GM18505 (cell line): ENCODE measurements around the gene NUDT22.

ENCODE experiments used
- ATAC-seq: cut with Tn5 transposase; IDR thresholded peaks from one replicate; pipeline ENCODE4 v1.9.1; 2021; ENCODE audit not compliant: unreplicated experiment
- POLR2A ChIP-seq: IDR thresholded peaks from 4 replicates; pipeline ENCODE4 v1.6.1; 2011; ENCODE audit warnings: borderline replicate concordance; ENCODE audit not compliant: insufficient read depth, insufficient read length; ENCODE audit errors: extremely low read depth

The NUDT22 gene

GRCh38 chr11:64226507-64227051 is 505 bp downstream of the NUDT22 start:
- ATAC-seq, result peak; percentile 14

DNA sequence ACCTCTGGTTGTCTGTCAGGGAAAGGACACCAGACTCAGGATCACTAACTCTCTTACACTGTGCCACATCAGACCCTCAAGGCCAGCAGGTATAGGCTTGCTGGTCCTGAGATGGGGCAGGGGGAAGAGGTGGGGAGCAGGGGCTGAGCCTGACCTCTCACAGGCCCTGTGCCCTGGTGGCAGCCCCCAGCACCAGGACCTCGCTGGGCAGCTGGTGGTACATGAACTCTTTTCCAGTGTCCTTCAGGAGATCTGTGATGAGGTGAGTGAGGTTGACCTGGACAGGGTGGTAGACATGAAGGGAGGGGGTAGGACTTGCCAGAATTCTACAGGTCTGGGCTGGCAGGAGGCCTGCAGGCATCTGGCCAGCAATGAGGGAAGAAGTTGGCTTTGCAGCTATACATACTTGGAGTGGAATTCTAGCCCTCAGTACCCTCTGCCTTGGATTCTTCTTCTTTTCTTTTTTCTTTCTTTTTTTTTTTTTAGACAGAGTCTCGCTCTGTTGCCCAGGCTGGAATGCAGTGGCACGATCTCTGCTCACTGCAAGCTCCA is 1.4 kb downstream of the NUDT22 start:
- no peak for ATAC-seq
- TF ChIP-seq POLR2A, result no peak

More at GRCh38 chr11:64226507-64227051, 505 bp downstream of the NUDT22 start:
- TF ChIP-seq POLR2A, result peak; percentile 68

DNA sequence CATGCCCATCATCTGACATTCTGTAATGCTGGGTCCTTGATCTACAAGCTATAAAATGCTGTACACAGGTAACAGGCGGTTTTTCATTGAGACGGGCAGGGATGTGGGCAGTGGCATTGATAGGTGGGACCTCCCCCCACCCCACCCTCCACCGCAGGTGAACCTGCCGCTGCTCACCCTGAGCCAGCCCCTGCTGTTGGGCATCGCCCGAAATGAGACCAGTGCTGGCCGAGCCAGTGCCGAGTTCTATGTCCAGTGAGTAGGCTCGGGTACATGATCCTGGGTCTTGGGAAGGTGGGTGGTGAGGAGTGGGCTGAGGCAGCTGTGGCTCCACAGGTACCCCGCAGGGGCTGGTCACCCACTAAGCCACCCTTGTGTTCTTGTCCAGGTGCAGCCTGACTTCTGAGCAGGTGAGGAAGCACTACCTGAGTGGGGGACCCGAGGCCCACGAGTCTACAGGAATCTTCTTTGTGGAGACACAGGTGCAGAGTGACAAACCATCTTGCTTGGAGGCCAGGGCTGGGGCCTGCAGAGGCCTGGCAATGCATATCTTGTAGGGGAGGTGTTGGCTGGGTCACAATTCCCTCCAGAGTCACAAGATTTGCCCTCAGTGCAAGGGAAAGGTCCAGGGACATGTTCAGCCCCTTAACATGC is 3.1 kb downstream of the NUDT22 start:
- no peak for ATAC-seq
- TF ChIP-seq POLR2A, result no peak

- TF ChIP-seq POLR2A, result no peak
- no peak for ATAC-seq
Observed at GRCh38 chr11:64229744-64230170, 3.7 kb downstream of the NUDT22 start.

- TF ChIP-seq POLR2A, result peak; percentile 57
- ATAC-seq, result peak; percentile 40
Observed at GRCh38 chr11:64230171-64230984, 4.3 kb downstream of the NUDT22 start, which contains the start of gene DNAJC4. TSS of gene DNAJC4 (plus strand) at chr11:64230548. CDS start at chr11:64230855, 307 bp downstream.

GRCh38 chr11:64230985-64231365 is 4.9 kb downstream of the NUDT22 start:
- TF ChIP-seq POLR2A, result no peak
- ATAC-seq, result no peak

- no peak for ATAC-seq
Observed at GRCh38 chr11:64231546-64231945, 5.5 kb downstream of the NUDT22 start.

GRCh38 chr11:64232182-64232966 is 6.3 kb downstream of the NUDT22 start:
- ATAC-seq, result no peak

More at GRCh38 chr11:64231546-64231945, 5.5 kb downstream of the NUDT22 start:
- TF ChIP-seq POLR2A, result no peak

GRCh38 chr11:64232967-64233315 is 6.9 kb downstream of the NUDT22 start:
- ATAC-seq, result no peak
- no peak for TF ChIP-seq POLR2A

More at GRCh38 chr11:64232182-64232966, 6.3 kb downstream of the NUDT22 start:
- no peak for TF ChIP-seq POLR2A

GRCh38 chr11:64233913-64234586 is 8.0 kb downstream of the NUDT22 start, which contains the start of gene VEGFB:
TSS of gene VEGFB (plus strand) at chr11:64234584. CDS start at chr11:64234834, 250 bp downstream.
- ATAC-seq, result peak; percentile 37
- TF ChIP-seq POLR2A, result peak; percentile 26

DNA sequence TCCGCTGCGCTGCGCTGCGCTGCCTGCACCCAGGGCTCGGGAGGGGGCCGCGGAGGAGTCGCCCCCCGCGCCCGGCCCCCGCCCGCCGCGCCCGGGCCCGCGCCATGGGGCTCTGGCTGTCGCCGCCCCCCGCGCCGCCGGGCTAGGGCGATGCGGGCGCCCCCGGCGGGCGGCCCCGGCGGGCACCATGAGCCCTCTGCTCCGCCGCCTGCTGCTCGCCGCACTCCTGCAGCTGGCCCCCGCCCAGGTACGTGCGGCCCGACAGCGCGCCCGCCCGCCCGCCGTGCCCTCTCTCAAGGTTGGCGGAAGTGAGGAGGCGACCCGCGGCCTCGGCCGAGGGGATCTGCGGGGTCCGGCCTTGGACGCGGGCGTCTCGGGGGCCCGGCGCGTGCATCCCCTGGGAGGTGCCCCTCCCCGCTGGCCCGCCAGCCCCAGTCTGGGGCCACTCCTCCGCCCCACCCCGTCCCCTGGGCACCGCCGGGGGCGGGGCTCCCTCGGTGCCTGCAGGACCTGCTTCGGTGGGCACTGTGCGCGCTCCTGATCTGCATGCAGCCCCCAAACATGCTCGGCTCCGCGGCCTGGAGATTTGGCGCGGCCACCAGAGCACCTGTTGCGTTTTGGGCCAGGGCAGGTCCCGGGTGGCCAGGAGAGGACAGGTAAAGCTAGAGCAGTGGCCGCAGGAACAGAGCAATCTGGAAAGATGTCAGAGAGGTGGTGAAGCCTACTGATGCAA is 8.7 kb downstream of the NUDT22 start:
- no peak for TF ChIP-seq POLR2A
- peak; percentile 24 for ATAC-seq

GRCh38 chr11:64235437-64236161 is 9.5 kb downstream of the NUDT22 start:
- ATAC-seq, result no peak
- no peak for TF ChIP-seq POLR2A
